ENCODE measurements around the gene IRS1.

GRCh38 chr2:226777611-226778010 is 22.0 kb downstream of the IRS1 start:
- TF ChIP-seq, protein P1, sequence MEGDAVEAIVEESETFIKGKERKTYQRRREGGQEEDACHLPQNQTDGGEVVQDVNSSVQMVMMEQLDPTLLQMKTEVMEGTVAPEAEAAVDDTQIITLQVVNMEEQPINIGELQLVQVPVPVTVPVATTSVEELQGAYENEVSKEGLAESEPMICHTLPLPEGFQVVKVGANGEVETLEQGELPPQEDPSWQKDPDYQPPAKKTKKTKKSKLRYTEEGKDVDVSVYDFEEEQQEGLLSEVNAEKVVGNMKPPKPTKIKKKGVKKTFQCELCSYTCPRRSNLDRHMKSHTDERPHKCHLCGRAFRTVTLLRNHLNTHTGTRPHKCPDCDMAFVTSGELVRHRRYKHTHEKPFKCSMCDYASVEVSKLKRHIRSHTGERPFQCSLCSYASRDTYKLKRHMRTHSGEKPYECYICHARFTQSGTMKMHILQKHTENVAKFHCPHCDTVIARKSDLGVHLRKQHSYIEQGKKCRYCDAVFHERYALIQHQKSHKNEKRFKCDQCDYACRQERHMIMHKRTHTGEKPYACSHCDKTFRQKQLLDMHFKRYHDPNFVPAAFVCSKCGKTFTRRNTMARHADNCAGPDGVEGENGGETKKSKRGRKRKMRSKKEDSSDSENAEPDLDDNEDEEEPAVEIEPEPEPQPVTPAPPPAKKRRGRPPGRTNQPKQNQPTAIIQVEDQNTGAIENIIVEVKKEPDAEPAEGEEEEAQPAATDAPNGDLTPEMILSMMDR (IDR thresholded peaks at IDR 0.05), result no peak
- TF ChIP-seq POLR2A (IDR thresholded peaks at IDR 0.05), result no peak
